ENCODE results near the gene FAM135A. TPM values are rescaled to one million over a fixed set of nuclear protein-coding genes. Genes with fewer than 3 reads are reported as not detected.

Gene FAM135A
- total and polyA plus RNA-seq, 10 of the 15 experiments (the other 5 are each of a cell fraction or from before 2014, with no cell fraction given): 3.9 to 24.5 (median 13.7) TPM

- TF ChIP-seq SREBF2 (IDR thresholded peaks at IDR 0.05; ENCODE audit: low read length) (no peak), CEBPB (IDR thresholded peaks at IDR 0.05; ENCODE audit: borderline replicate concordance in 1 of 2, low read depth in 2 of 2, low read length in 2 of 2) (no peak), NFXL1 (IDR thresholded peaks at IDR 0.05; ENCODE audit: borderline replicate concordance) (no peak), SMC3 (IDR thresholded peaks at IDR 0.05; ENCODE audit: borderline replicate concordance, low read length) (no peak), ATF2 (IDR thresholded peaks at IDR 0.05; ENCODE audit: low read length) (no peak), FOXK2 (IDR thresholded peaks at IDR 0.05) (no peak), USF2 (IDR thresholded peaks at IDR 0.05; ENCODE audit: borderline replicate concordance, low read depth, low read length) (no peak), MYC (IDR thresholded peaks at IDR 0.05; ENCODE audit: insufficient read depth, insufficient read length, insufficient replicate concordance, low read length, severe bottlenecking) (no peak), ZNF274 (IDR thresholded peaks at IDR 0.05; ENCODE audit: insufficient read depth, insufficient read length) (no peak), SIX5 (IDR thresholded peaks at IDR 0.05; ENCODE audit: low read depth, low read length, severe bottlenecking) (no peak)
- TF ChIP-seq, protein P1, sequence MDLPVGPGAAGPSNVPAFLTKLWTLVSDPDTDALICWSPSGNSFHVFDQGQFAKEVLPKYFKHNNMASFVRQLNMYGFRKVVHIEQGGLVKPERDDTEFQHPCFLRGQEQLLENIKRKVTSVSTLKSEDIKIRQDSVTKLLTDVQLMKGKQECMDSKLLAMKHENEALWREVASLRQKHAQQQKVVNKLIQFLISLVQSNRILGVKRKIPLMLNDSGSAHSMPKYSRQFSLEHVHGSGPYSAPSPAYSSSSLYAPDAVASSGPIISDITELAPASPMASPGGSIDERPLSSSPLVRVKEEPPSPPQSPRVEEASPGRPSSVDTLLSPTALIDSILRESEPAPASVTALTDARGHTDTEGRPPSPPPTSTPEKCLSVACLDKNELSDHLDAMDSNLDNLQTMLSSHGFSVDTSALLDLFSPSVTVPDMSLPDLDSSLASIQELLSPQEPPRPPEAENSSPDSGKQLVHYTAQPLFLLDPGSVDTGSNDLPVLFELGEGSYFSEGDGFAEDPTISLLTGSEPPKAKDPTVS (IDR thresholded peaks at IDR 0.05; ENCODE audit: low read depth, low read length): no peak
- TF ChIP-seq, protein P2, sequence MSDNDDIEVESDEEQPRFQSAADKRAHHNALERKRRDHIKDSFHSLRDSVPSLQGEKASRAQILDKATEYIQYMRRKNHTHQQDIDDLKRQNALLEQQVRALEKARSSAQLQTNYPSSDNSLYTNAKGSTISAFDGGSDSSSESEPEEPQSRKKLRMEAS (IDR thresholded peaks at IDR 0.05; ENCODE audit: low read depth, low read length): no peak
- no peaks in the 10 kb centered on the region; a peak in 1 of 4 replicates for H3K27me3 ChIP-seq (replicated peaks in 1 of 2; ENCODE audit: control insufficient read depth in 2 of 2, insufficient read depth in 2 of 2, low read length in 1 of 2)
- no peak for FAIRE-seq
- BruUV-seq (replicated peaks): no TSS peak
- in situ Hi-C loops (cut with MboI) (no loop called here), intact Hi-C loops (cut with micrococcal nuclease; ENCODE audit: unreplicated experiment) (no loop called here)
- H3K9ac ChIP-seq (ENCODE audit: control insufficient read depth, insufficient read depth, low read length): no peak overlapping the region
- no peaks in the 10 kb centered on the region for H3K36me3 ChIP-seq (ENCODE audit: control insufficient read depth in 2 of 2, insufficient read depth in 2 of 2, low read length in 1 of 2)
- no peak overlapping the region for H2AFZ ChIP-seq (ENCODE audit: control insufficient read depth, low read depth, low read length)
- ChIA-PET POLR2A (no interaction called here), CTCF (interaction anchor here (4.5 kb wide), 1 partner anchor 11 kb away, joined by 35 read pairs; no protein-coding TSS in a partner anchor), RAD21 (ENCODE audit: unreplicated experiment) (interaction anchor here (0.6 kb wide), 1 partner anchor 503 kb away, joined by 5 read pairs; no protein-coding TSS in a partner anchor), SMC1A (ENCODE audit: uncharacterized antibody, unreplicated experiment) (no interaction called here)
- no peak for ATAC-seq
- H4K20me1 ChIP-seq (ENCODE audit: control insufficient read depth, insufficient read depth): no peaks in the 10 kb centered on the region
- DNase-seq (ENCODE audit: low read depth, low spot score): no peak
- H3K4me3 ChIP-seq: no peak overlapping the region
- H3K79me2 ChIP-seq (ENCODE audit: control insufficient read depth, insufficient read depth, low read length): no peaks in the 10 kb centered on the region
- H3K4me1 ChIP-seq (ENCODE audit: control insufficient read depth, insufficient read depth, low read length): no peaks in the 10 kb centered on the region; the same call in 1 of the 2 replicates
- no peak overlapping the region for H3K27ac ChIP-seq (ENCODE audit: control insufficient read depth, insufficient read depth)
- 84% methylated on average over 5 of the region's 5 CpGs for WGBS (ENCODE audit: insufficient coverage, insufficient replicate concordance, low lambda C conversion rate, missing lambda C conversion rate)
- H3K4me2 ChIP-seq (ENCODE audit: control insufficient read depth, insufficient read depth): no peak overlapping the region
- no peaks in the 10 kb centered on the region for H3K9me3 ChIP-seq (replicated peaks; ENCODE audit: control insufficient read depth, insufficient read depth, low read length)
Observed at GRCh38 chr6:70381417-70381782, 31.9 kb upstream of the FAM135A start.

Measured in GM12878 (cell line).